PC-9 (cell line): Measurements from ENCODE around the gene LIMA1. TPM values are rescaled to one million over a fixed set of nuclear protein-coding genes. Genes with fewer than 3 reads are reported as not detected.

ENCODE experiments used
- BruUV-seq: library from RNA; stranded (reverse); fragments of 400-500 nt; replicated peaks from 2 replicates; lab custom pipeline; 2021; lab: Mats Ljungman, UMichigan
- CTCF ChIA-PET: fragments of 300-600 bp; sonication (Branson Sonifier 250); formaldehyde crosslinking; loops from one replicate; lab custom pipeline; 2022; ENCODE audit warnings: antibody characterized with exemption; lab: Charles Lee
- POLR2A ChIA-PET: fragments of 300-600 bp; sonication (Branson Sonifier 250); formaldehyde crosslinking; loops from one replicate; lab custom pipeline; 2022; ENCODE audit warnings: antibody characterized with exemption; ENCODE audit not compliant: unreplicated experiment; lab: Charles Lee
- DNase-seq, 2 experiments: peaks; one replicate each; pipeline versions ENCODE4 v3.0.0 to v3.0.0-alpha.2; 2015 to 2022; ENCODE audit warnings: mixed read lengths in 1 of 2
- H2AFZ ChIP-seq: fragments of 200-600 bp; sonication (generic); 2 replicates; pipeline ENCODE4 v1.8.1; 2017; ENCODE audit warnings: antibody characterized with exemption
- H3F3A ChIP-seq: fragments of 200-600 bp; sonication (generic); 2 replicates; pipeline ENCODE4 v1.8.1; 2017; ENCODE audit warnings: antibody characterized with exemption, mild to moderate bottlenecking, low read depth; ENCODE audit not compliant: insufficient read depth
- H3K27ac ChIP-seq: fragments of 200-600 bp; sonication (generic); 2 replicates; pipeline ENCODE4 v1.6.1; 2016; ENCODE audit warnings: mixed run types
- H3K27me3 ChIP-seq: fragments of 200-600 bp; sonication (generic); 2 replicates; pipeline ENCODE4 v1.6.1; 2016; ENCODE audit warnings: low read depth, mixed run types; ENCODE audit not compliant: insufficient read depth
- H3K36me3 ChIP-seq: fragments of 200-600 bp; sonication (generic); 2 replicates; pipeline ENCODE4 v1.6.1; 2016; ENCODE audit warnings: low read depth, mixed run types
- H3K4me1 ChIP-seq: fragments of 200-600 bp; sonication (generic); replicated peaks from 2 replicates; pipeline ENCODE4 v1.6.1; 2016; ENCODE audit warnings: mixed run types; ENCODE audit not compliant: insufficient read depth
- H3K4me2 ChIP-seq: fragments of 200-600 bp; sonication (generic); 2 replicates; pipeline ENCODE4 v1.6.1; 2017; ENCODE audit warnings: mixed run types
- H3K4me3 ChIP-seq: fragments of 200-600 bp; sonication (generic); 2 replicates; pipeline ENCODE4 v1.6.1; 2016; ENCODE audit warnings: mixed run types
- H3K79me2 ChIP-seq: fragments of 200-600 bp; sonication (generic); 2 replicates; pipeline ENCODE4 v1.6.1; 2017; ENCODE audit warnings: low read depth, mixed run types
- H3K9me2 ChIP-seq: fragments of 200-600 bp; sonication (generic); 2 replicates; pipeline ENCODE4 v1.8.1; 2017; ENCODE audit warnings: mild to moderate bottlenecking; ENCODE audit not compliant: insufficient read depth
- H3K9me3 ChIP-seq: fragments of 200-600 bp; sonication (generic); 2 replicates; pipeline ENCODE4 v1.8.1; 2016; ENCODE audit warnings: low read depth; ENCODE audit not compliant: insufficient read depth
- H4K20me1 ChIP-seq: fragments of 200-600 bp; sonication (generic); 2 replicates; pipeline ENCODE4 v1.8.1; 2017; ENCODE audit not compliant: insufficient read depth
- EZH2 ChIP-seq: fragments of 200-600 bp; sonication (generic); IDR thresholded peaks from 2 replicates; pipeline ENCODE4 v1.8.0; 2017; ENCODE audit warnings: antibody characterized with exemption, low read depth
- intact Hi-C: fragments of 100-400 bp; cut with micrococcal nuclease; formaldehyde crosslinking; loops from one replicate; pipeline ENCODE4 v1.10.0; 2022; ENCODE audit not compliant: unreplicated experiment
- total RNA-seq: library from RNA; stranded (reverse); gene quantifications from 2 replicates; pipeline ENCODE4 v1.2.3, GENCODE V29; 2021
- TF ChIP-seq, protein P1 (sequence below): fragments of 200-600 bp; sonication (generic); conservative IDR thresholded peaks from 2 replicates; pipeline ENCODE4 v1.6.1; 2017; ENCODE audit warnings: mixed run types, antibody characterized with exemption, mild to moderate bottlenecking, moderate library complexity

Gene LIMA1
- total RNA-seq, 1 experiment from 2014 or later = 98.6 TPM

DNA sequence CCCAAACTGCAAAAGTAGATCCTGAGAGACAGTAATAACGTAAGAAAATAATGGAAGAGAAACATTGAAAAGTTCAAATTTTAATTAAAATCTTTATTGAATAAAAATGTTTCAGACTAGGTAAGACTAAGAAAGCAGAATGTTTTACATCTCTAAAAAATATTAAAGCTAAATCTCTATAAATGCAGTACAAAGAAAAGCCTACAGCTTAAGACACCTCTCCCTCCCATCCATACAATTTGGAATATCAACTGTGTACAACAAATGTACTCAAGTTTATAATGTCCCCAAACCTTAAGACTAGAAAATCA is 107.6 kb downstream of the LIMA1 start:
- H3K4me2 ChIP-seq = no peak overlapping the region
- CTCF ChIA-PET = interaction anchor here (0.6 to 1.0 kb wide), 3 partner anchors 18 to 101 kb away, joined by 3 to 10 read pairs (median 4); no protein-coding TSS in a partner anchor
- no peak for DNase-seq
- BruUV-seq = no TSS peak
- no peak overlapping the region for H3K4me3 ChIP-seq
- no peaks in the 10 kb centered on the region for H3K27me3 ChIP-seq
- no peaks in the 10 kb centered on the region for H4K20me1 ChIP-seq
- no peaks in the 10 kb centered on the region for H3K9me3 ChIP-seq
- 0 out of 2 replicates have a peak, but pooled peaks cover 3% of the 10 kb centered on the region for H3K36me3 ChIP-seq
- no peak overlapping the region for H2AFZ ChIP-seq
- peaks cover 22% of the 10 kb centered on the region for H3F3A ChIP-seq
- intact Hi-C loops = loop anchor here (1.0 to 2.0 kb wide), 4 partner anchors 87 to 399 kb away; no protein-coding TSS in a partner anchor
- no peaks in the 10 kb centered on the region for H3K79me2 ChIP-seq
- no peaks in the 10 kb centered on the region for H3K4me1 ChIP-seq
- POLR2A ChIA-PET = interaction anchor here (0.8 kb wide), 1 partner anchor 91 kb away, joined by 19 read pairs; the partner anchor contains the start of gene SMARCD1
- H3K9me2 ChIP-seq = no peaks in the 10 kb centered on the region
- TF ChIP-seq EZH2 = no peak
- TF ChIP-seq, protein P1, sequence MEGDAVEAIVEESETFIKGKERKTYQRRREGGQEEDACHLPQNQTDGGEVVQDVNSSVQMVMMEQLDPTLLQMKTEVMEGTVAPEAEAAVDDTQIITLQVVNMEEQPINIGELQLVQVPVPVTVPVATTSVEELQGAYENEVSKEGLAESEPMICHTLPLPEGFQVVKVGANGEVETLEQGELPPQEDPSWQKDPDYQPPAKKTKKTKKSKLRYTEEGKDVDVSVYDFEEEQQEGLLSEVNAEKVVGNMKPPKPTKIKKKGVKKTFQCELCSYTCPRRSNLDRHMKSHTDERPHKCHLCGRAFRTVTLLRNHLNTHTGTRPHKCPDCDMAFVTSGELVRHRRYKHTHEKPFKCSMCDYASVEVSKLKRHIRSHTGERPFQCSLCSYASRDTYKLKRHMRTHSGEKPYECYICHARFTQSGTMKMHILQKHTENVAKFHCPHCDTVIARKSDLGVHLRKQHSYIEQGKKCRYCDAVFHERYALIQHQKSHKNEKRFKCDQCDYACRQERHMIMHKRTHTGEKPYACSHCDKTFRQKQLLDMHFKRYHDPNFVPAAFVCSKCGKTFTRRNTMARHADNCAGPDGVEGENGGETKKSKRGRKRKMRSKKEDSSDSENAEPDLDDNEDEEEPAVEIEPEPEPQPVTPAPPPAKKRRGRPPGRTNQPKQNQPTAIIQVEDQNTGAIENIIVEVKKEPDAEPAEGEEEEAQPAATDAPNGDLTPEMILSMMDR = no peak; the same call in 1 of the 2 replicates
- H3K27ac ChIP-seq = no peak overlapping the region

DNA sequence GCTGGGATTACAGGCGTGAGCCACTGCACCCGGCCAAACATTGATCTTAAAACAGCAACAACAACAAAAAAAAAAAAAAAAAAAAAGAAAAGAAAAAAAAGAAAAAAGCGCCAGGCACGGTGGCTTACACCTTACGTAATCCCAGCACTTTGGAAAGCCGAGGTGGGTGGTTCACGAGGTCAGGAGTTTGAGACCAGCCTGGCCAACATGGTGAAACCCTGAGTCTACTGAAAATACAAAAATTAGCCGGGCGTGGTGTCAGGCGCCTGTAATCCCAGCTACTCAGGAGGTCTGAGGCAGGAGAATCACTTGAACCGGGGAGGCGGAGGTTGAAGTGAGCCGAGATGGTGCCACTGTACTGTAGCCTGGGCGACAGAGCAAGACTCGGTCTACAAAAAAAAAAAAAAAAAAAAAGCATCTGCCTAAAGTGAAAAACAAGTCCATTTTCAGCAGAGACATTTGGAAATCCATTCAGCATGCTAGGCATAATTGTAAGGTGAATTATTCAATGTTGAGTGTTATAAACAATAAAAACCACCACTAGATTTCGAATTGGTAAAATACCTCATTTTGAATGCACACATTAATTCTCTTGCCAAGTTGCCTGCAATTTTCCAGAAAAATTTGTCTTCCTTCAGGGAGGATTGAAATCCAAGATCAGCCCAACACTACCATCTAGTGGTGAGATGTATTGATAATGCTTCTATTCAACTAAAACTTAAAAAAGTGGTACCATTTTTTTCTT is 108.2 kb downstream of the LIMA1 start:
- no peaks in the 10 kb centered on the region for H4K20me1 ChIP-seq
- 0 out of 2 replicates have a peak, but pooled peaks cover 3% of the 10 kb centered on the region for H3K36me3 ChIP-seq
- BruUV-seq = no TSS peak
- H3K9me3 ChIP-seq = no peaks in the 10 kb centered on the region; the same call in 1 of the 2 replicates
- H3K27me3 ChIP-seq = no peaks in the 10 kb centered on the region
- DNase-seq = peak in 1 of 2 experiments; percentile 51
- no peak overlapping the region for H2AFZ ChIP-seq
- ChIA-PET POLR2A (no interaction called here), CTCF (interaction anchor here (0.6 to 1.0 kb wide), 2 partner anchors 86 to 100 kb away, joined by 4 to 10 read pairs; no protein-coding TSS in a partner anchor)
- no peak overlapping the region for H3K27ac ChIP-seq
- H3K79me2 ChIP-seq = no peaks in the 10 kb centered on the region
- peaks cover 22% of the 10 kb centered on the region for H3F3A ChIP-seq
- no peak overlapping the region for H3K4me3 ChIP-seq
- TF ChIP-seq, protein P1 = peak; percentile 78
- TF ChIP-seq EZH2 = no peak
- H3K4me2 ChIP-seq = no peak overlapping the region
- no peaks in the 10 kb centered on the region for H3K4me1 ChIP-seq
- no peaks in the 10 kb centered on the region for H3K9me2 ChIP-seq
- intact Hi-C loops = loop anchor here (1.0 to 2.0 kb wide), 4 partner anchors 87 to 398 kb away; no protein-coding TSS in a partner anchor

DNA sequence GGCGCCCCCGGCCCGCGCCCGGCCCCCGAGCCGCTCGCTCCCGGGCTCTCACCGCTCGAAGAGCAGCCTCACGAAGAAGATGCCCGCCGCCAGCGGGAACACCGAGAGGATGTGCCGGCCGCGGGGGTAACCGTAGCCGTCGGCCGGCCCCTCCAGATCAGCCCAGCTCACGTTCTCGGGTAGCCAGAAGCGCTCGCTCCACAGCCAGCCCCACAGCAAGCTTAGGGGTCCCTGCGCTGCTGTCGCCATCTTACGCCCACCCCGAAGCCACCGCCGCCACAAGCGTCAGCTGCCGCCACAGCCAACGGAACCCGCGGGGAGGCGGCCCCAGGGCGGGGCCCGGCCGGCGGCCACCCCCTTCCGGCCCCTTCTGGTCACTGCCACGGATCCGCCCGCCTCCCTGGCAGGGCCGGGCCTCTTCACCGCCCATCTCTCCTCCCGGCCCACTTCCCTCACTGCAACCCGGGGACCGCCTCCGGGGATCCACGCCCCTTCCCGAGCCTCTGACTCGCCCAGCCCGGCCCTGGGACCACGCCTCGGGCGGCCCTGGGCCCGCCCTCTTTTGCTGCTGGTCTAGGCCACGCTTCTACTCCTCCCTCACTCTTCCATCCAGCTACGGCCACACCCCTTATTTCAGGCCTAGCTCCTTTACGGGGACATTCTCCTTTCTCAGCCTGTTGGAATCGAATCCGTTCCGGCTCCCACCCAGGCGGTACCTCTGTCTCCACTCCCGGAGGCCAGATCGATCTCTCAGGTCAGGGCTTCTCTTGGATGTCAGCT is 116.1 kb downstream of the LIMA1 start, which contains the start of gene CERS5:
Gene CERS5 (minus strand): TSS at position 321 of the 780 bp plus-strand sequence. CDS start 72 bp downstream, at position 249.
- H3K4me2 ChIP-seq = peak within 1 kb of the TSS; percentile 98
- no TSS peak for BruUV-seq
- no peaks in the 10 kb centered on the region for H3K27me3 ChIP-seq
- CTCF ChIA-PET = interaction anchor here (0.5 to 1.0 kb wide), 4 partner anchors 55 to 1917 kb away, joined by 3 to 11 read pairs (median 7); partner anchors contain the start of gene COX14
- peaks cover 24% of the 10 kb centered on the region for H3K79me2 ChIP-seq
- H3K4me3 ChIP-seq = peak within 1 kb of the TSS; percentile 100
- H3K36me3 ChIP-seq = peaks cover 4% of the 10 kb centered on the region; the same call in 1 of the 2 replicates
- H4K20me1 ChIP-seq = no peaks in the 10 kb centered on the region
- peaks cover 4% of the 10 kb centered on the region; the same call in 1 of the 2 replicates for H3K9me3 ChIP-seq
- intact Hi-C loops = loop anchor here (2.0 to 10.0 kb wide), 3 partner anchors 56 to 300 kb away; partner anchors contain the start of gene AQP5
- no peaks in the 10 kb centered on the region for H3K9me2 ChIP-seq
- TF ChIP-seq, protein P1 = peak; percentile 50; the same call in 1 of the 2 replicates
- no peak for TF ChIP-seq EZH2
- H2AFZ ChIP-seq = peak within 1 kb of the TSS; percentile 93
- POLR2A ChIA-PET = interaction anchor here (0.5 to 1.5 kb wide), 11 partner anchors 28 to 397 kb away, joined by 4 to 10 read pairs (median 5); partner anchors contain the start of gene COX14
- peak; percentile 92 to 99 for DNase-seq
- peak within 1 kb of the TSS; percentile 35 for H3K27ac ChIP-seq
- H3F3A ChIP-seq = 0 out of 2 replicates have a peak, but pooled peaks cover 7% of the 10 kb centered on the region
- H3K4me1 ChIP-seq = peaks cover 17% of the 10 kb centered on the region; the same call in 1 of the 2 replicates
